Measurements from ENCODE around the gene CEMIP.

GRCh38 chr15:80969316-80969715 lies 190.1 kb downstream of the CEMIP start:
- no peak for TF ChIP-seq CTCF (IDR thresholded peaks at IDR 0.05)
- no peak for TF ChIP-seq POLR2A (IDR thresholded peaks at IDR 0.05)
